Tibial nerve (tissue), 3 donors: ENCODE measurements around the gene FN3KRP.

Experiments
- POLR2A ChIP-seq, 2 donors: fragments of 450-650 bp; IDR thresholded peaks; one replicate each; pipeline ENCODE4 v1.6.1; 2017; ENCODE audit warnings: antibody characterized with exemption in 2 of 2, mild to moderate bottlenecking in 2 of 2, moderate library complexity in 2 of 2
- TF ChIP-seq, protein P1 (sequence below), 5 experiments: fragments of 200-600 bp in 3 of 5; fragments of 450-650 bp in 2 of 5; sonication (generic) in 3 of 5; IDR thresholded peaks; one replicate each; pipeline ENCODE4 v1.5.1; 2016 to 2019; ENCODE audit warnings: antibody characterized with exemption in 5 of 5, mild to moderate bottlenecking in 3 of 5, moderate library complexity in 2 of 5

DNA sequence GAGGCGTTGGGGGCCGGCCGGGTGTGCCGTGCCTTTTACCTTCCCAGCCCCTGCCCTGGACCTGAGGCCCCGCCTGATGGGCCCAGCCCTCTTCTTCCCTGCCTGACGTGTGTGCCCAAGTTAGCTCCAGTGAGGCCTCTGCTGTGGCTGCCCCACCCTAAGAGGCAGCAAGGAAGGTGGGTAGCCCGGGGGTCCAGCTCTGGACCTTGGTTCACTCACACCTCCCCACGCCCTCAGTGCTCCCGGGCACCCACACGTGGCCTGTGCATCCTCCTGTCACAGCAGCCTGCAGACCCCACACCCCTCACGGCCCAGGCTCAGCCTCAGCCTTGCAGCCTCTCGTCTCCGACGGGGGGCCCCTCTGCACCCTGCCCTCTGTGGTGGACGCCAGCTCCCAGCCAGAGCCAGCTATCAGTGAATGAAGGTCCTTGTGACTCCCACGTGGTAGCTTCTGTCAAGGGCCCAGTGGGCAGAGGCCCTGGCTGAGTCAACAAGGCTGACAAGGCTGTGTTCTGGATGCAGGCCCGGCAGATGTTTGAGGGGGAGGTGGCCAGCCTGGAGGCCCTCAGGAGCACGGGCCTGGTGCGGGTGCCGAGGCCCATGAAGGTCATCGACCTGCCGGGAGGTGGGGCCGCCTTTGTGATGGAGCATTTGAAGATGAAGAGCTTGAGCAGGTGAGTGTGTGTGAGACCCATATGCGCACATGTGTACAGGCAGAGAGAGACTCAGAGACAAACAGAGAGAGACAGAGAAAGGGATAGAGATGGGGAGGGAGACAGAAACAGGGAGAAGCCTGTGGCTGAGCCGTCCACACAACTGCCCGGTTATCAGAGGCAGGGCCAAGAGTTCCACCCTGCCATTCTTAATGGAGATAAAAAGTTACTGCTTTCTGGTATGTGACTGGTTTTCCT lies 21.7 kb downstream of the FN3KRP start:
- TF ChIP-seq POLR2A (IDR thresholded peaks at IDR 0.05), result peak in 1 of 2 donors; percentile 38
- TF ChIP-seq, protein P1, sequence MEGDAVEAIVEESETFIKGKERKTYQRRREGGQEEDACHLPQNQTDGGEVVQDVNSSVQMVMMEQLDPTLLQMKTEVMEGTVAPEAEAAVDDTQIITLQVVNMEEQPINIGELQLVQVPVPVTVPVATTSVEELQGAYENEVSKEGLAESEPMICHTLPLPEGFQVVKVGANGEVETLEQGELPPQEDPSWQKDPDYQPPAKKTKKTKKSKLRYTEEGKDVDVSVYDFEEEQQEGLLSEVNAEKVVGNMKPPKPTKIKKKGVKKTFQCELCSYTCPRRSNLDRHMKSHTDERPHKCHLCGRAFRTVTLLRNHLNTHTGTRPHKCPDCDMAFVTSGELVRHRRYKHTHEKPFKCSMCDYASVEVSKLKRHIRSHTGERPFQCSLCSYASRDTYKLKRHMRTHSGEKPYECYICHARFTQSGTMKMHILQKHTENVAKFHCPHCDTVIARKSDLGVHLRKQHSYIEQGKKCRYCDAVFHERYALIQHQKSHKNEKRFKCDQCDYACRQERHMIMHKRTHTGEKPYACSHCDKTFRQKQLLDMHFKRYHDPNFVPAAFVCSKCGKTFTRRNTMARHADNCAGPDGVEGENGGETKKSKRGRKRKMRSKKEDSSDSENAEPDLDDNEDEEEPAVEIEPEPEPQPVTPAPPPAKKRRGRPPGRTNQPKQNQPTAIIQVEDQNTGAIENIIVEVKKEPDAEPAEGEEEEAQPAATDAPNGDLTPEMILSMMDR (IDR thresholded peaks at IDR 0.05), result no peak
